ENCODE data around the gene RAPGEF6.

- TF ChIP-seq CTCF (IDR thresholded peaks at IDR 0.05): no peak
- no peak for TF ChIP-seq EP300 (IDR thresholded peaks at IDR 0.05)
These were observed 248.9 kb downstream of the RAPGEF6 start for GRCh38 chr5:131386124-131386523.
